NCI-H2171 treated with DMSO at 0.1 percent for 48 hours (cell line): ENCODE results near the gene KCNAB2.

ENCODE experiments used
- DNase-seq: peaks from one replicate; lab custom pipeline; 2025; lab: John Stamatoyannopoulos, UW

Gene KCNAB2

GRCh38 chr1:6030547-6031261 is 15.0 kb upstream of the KCNAB2 start:
- DNase-seq: no peak

GRCh38 chr1:6033124-6033523 is 12.6 kb upstream of the KCNAB2 start:
- no peak for DNase-seq

GRCh38 chr1:6033986-6034749 is 11.5 kb upstream of the KCNAB2 start:
- DNase-seq: no peak

- no peak for DNase-seq
These were observed 11.0 kb upstream of the KCNAB2 start for GRCh38 chr1:6034750-6035096.

- DNase-seq: no peak
These were observed 10.4 kb upstream of the KCNAB2 start for GRCh38 chr1:6035303-6035702.

- DNase-seq: no peak
These were observed 10.0 kb upstream of the KCNAB2 start for GRCh38 chr1:6035719-6036118.

GRCh38 chr1:6037338-6037762 is 8.3 kb upstream of the KCNAB2 start:
- no peak for DNase-seq

- DNase-seq: no peak
These were observed 7.1 kb upstream of the KCNAB2 start for GRCh38 chr1:6038603-6039002.

- no peak for DNase-seq
These were observed 6.7 kb upstream of the KCNAB2 start for GRCh38 chr1:6039031-6039430.

GRCh38 chr1:6040444-6040843 is 5.2 kb upstream of the KCNAB2 start:
- DNase-seq: no peak

- DNase-seq: peak; percentile 11
These were observed 4.8 kb upstream of the KCNAB2 start for GRCh38 chr1:6040861-6041415.

GRCh38 chr1:6041432-6042062 is 4.1 kb upstream of the KCNAB2 start:
- no peak for DNase-seq

GRCh38 chr1:6043561-6043960 is 2.1 kb upstream of the KCNAB2 start:
- DNase-seq: no peak

- no peak for DNase-seq
These were observed 1.1 kb upstream of the KCNAB2 start for GRCh38 chr1:6044481-6045109.

GRCh38 chr1:6045110-6045502 is 582 bp upstream of the KCNAB2 start:
- no peak for DNase-seq

- no peak for DNase-seq
These were observed 591 bp downstream of the KCNAB2 start for GRCh38 chr1:6046279-6046678.

GRCh38 chr1:6048179-6048867 is 2.6 kb downstream of the KCNAB2 start:
- no peak for DNase-seq

- no peak for DNase-seq
These were observed 3.7 kb downstream of the KCNAB2 start for GRCh38 chr1:6049419-6049818.

GRCh38 chr1:6051423-6051822 is 5.7 kb downstream of the KCNAB2 start:
- no peak for DNase-seq

- DNase-seq: peak; percentile 70
These were observed 7.0 kb downstream of the KCNAB2 start for GRCh38 chr1:6052543-6053205.

- DNase-seq: no peak
These were observed 7.5 kb downstream of the KCNAB2 start for GRCh38 chr1:6053206-6053546.
